Neural progenitor cell (in vitro differentiated cells): Measurements from ENCODE around the gene TSPAN17. TPM values are rescaled to one million over a fixed set of nuclear protein-coding genes. Genes with fewer than 3 reads are reported as not detected.

Source experiments
- DNase-seq: peaks from one replicate; pipeline ENCODE4 v3.0.0-alpha.2; 2016; ENCODE audit warnings: low spot score
- H2AFZ ChIP-seq: fragments of 200-600 bp; sonication (generic); replicated peaks from 2 replicates; pipeline ENCODE4 v1.6.1; 2016; ENCODE audit warnings: antibody characterized with exemption
- H3F3A ChIP-seq: fragments of 200-600 bp; sonication (generic); 2 replicates; pipeline ENCODE4 v1.6.1; 2016; ENCODE audit warnings: antibody characterized with exemption, low read depth
- H3K27ac ChIP-seq: fragments of 200-600 bp; sonication (generic); 2 replicates; pipeline ENCODE4 v1.5.1; 2016; ENCODE audit warnings: mild to moderate bottlenecking
- H3K27me3 ChIP-seq: fragments of 200-600 bp; sonication (generic); 2 replicates; pipeline ENCODE4 v1.6.1; 2016; ENCODE audit warnings: mild to moderate bottlenecking, moderate library complexity
- H3K36me3 ChIP-seq: fragments of 200-600 bp; sonication (generic); 2 replicates; pipeline ENCODE4 v1.5.1; 2016
- H3K4me1 ChIP-seq: fragments of 200-600 bp; sonication (generic); 2 replicates; pipeline ENCODE4 v1.6.1; 2016; ENCODE audit warnings: mixed run types
- H3K4me2 ChIP-seq: fragments of 200-600 bp; sonication (generic); 2 replicates; pipeline ENCODE4 v1.6.1; 2016
- H3K4me3 ChIP-seq: fragments of 200-600 bp; sonication (generic); 2 replicates; pipeline ENCODE4 v1.5.1; 2016
- H3K79me2 ChIP-seq: fragments of 200-600 bp; sonication (generic); 2 replicates; pipeline ENCODE4 v1.6.1; 2016; ENCODE audit warnings: low read depth
- H3K9ac ChIP-seq: fragments of 200-600 bp; sonication (generic); 2 replicates; pipeline ENCODE4 v1.6.1; 2016
- H3K9me3 ChIP-seq: fragments of 200-600 bp; sonication (generic); 2 replicates; pipeline ENCODE4 v1.5.1; 2016; ENCODE audit warnings: low read depth
- H4K20me1 ChIP-seq: fragments of 200-600 bp; sonication (generic); 2 replicates; pipeline ENCODE4 v1.6.1; 2016; ENCODE audit warnings: low read depth
- H3K27ac Mint-ChIP-seq: 3 replicates; pipeline ENCODE4 v1.8.0; 2021; ENCODE audit warnings: mixed read lengths
- H3K27me3 Mint-ChIP-seq: 2 replicates; pipeline ENCODE4 v1.8.0; 2022; ENCODE audit warnings: low read depth, mild to moderate bottlenecking, inconsistent platforms, moderate library complexity, mixed read lengths; ENCODE audit not compliant: insufficient read depth
- H3K36me3 Mint-ChIP-seq: 3 replicates; pipeline ENCODE4 v1.8.0; 2021; ENCODE audit warnings: mixed read lengths
- H3K4me1 Mint-ChIP-seq: 3 replicates; pipeline ENCODE4 v1.8.0; 2021; ENCODE audit warnings: mixed read lengths
- H3K4me3 Mint-ChIP-seq: 3 replicates; pipeline ENCODE4 v1.8.0; 2021; ENCODE audit warnings: mild to moderate bottlenecking, moderate library complexity, mixed read lengths
- H3K9me3 Mint-ChIP-seq: 3 replicates; pipeline ENCODE4 v1.8.0; 2020; ENCODE audit warnings: mixed read lengths
- CTCF ChIP-seq: fragments of 200-600 bp; sonication (generic); IDR thresholded peaks from 2 replicates; pipeline ENCODE4 v1.5.1; 2017; ENCODE audit warnings: antibody characterized with exemption, mild to moderate bottlenecking
- EZH2 ChIP-seq: fragments of 200-600 bp; sonication (generic); IDR thresholded peaks from 2 replicates; pipeline ENCODE4 v1.6.1; 2017; ENCODE audit warnings: antibody characterized with exemption, mild to moderate bottlenecking, moderate library complexity
- EZH2phosphoT487 ChIP-seq: fragments of 200-600 bp; sonication (generic); IDR thresholded peaks from 2 replicates; pipeline ENCODE4 v1.6.1; 2017; ENCODE audit warnings: antibody characterized with exemption
- total RNA-seq: library from RNA; depleted of rRNA; stranded (reverse); fragments of >200 nt; gene quantifications from 2 replicates; pipeline ENCODE4 v1.2.3, GENCODE V29; 2015; ENCODE audit warnings: low replicate concordance

The TSPAN17 gene
- total RNA-seq, 1 donor from 2014 or later: 25.9 TPM

GRCh38 chr5:176670449-176670848 is 23.2 kb downstream of the TSPAN17 start:
- Histone ChIP-seq H3K9ac (no peak overlapping the region), H3K4me3 (no peak overlapping the region), H3K4me1 (peaks cover 6% of the 10 kb centered on the region), H3F3A (peaks cover 5% of the 10 kb centered on the region), H3K27me3 (no peaks in the 10 kb centered on the region), H2AFZ (no peak overlapping the region), H4K20me1 (no peaks in the 10 kb centered on the region), H3K4me2 (no peak overlapping the region), H3K79me2 (no peaks in the 10 kb centered on the region), H3K36me3 (no peaks in the 10 kb centered on the region), H3K9me3 (no peaks in the 10 kb centered on the region), H3K27ac (no peak overlapping the region)
- no peak overlapping the region for H3K27ac Mint-ChIP-seq
- H3K36me3 Mint-ChIP-seq: no peaks in the 10 kb centered on the region
- H3K4me1 Mint-ChIP-seq: peaks cover 12% of the 10 kb centered on the region
- TF ChIP-seq EZH2 (no peak), EZH2phosphoT487 (no peak), CTCF (no peak)
- peaks cover 12% of the 10 kb centered on the region for H3K27me3 Mint-ChIP-seq
- H3K9me3 Mint-ChIP-seq: no peaks in the 10 kb centered on the region
- no peak overlapping the region for H3K4me3 Mint-ChIP-seq
- peak; percentile 40 for DNase-seq

- Mint-ChIP-seq H3K4me1 (peaks cover 15% of the 10 kb centered on the region), H3K27me3 (peaks cover 12% of the 10 kb centered on the region), H3K36me3 (no peaks in the 10 kb centered on the region), H3K27ac (peak overlapping the region; percentile 74), H3K9me3 (no peaks in the 10 kb centered on the region), H3K4me3 (no peak overlapping the region)
- H3K27ac ChIP-seq: no peak overlapping the region
- H2AFZ ChIP-seq: no peak overlapping the region
- peaks cover 5% of the 10 kb centered on the region for H3F3A ChIP-seq
- H3K4me1 ChIP-seq: peaks cover 6% of the 10 kb centered on the region
- H3K4me3 ChIP-seq: no peak overlapping the region
- no peak overlapping the region for H3K9ac ChIP-seq
- no peaks in the 10 kb centered on the region for H4K20me1 ChIP-seq
- no peaks in the 10 kb centered on the region for H3K36me3 ChIP-seq
- H3K4me2 ChIP-seq: no peak overlapping the region
- H3K27me3 ChIP-seq: no peaks in the 10 kb centered on the region
- H3K79me2 ChIP-seq: no peaks in the 10 kb centered on the region
- no peak for TF ChIP-seq CTCF
- TF ChIP-seq EZH2phosphoT487: no peak
- TF ChIP-seq EZH2: no peak
- no peak for DNase-seq
- no peaks in the 10 kb centered on the region for H3K9me3 ChIP-seq
Measured at GRCh38 chr5:176671399-176671798, 24.1 kb downstream of the TSPAN17 start.

GRCh38 chr5:176671890-176672747 is 24.8 kb downstream of the TSPAN17 start:
- Mint-ChIP-seq H3K9me3 (no peaks in the 10 kb centered on the region), H3K36me3 (no peaks in the 10 kb centered on the region), H3K4me3 (no peak overlapping the region), H3K4me1 (peaks cover 14% of the 10 kb centered on the region), H3K27ac (no peak overlapping the region), H3K27me3 (peaks cover 10% of the 10 kb centered on the region)
- Histone ChIP-seq H3K4me1 (peaks cover 6% of the 10 kb centered on the region), H3K4me3 (no peak overlapping the region), H3K27me3 (no peaks in the 10 kb centered on the region), H3K9me3 (no peaks in the 10 kb centered on the region), H3K27ac (no peak overlapping the region), H3K36me3 (no peaks in the 10 kb centered on the region), H2AFZ (no peak overlapping the region), H3K4me2 (no peak overlapping the region), H3F3A (peaks cover 5% of the 10 kb centered on the region), H4K20me1 (no peaks in the 10 kb centered on the region), H3K9ac (no peak overlapping the region), H3K79me2 (no peaks in the 10 kb centered on the region)
- no peak for TF ChIP-seq EZH2
- no peak for TF ChIP-seq CTCF
- no peak for TF ChIP-seq EZH2phosphoT487
- DNase-seq: peak; percentile 39
